Germinal center (tissue), 1 donor: ENCODE measurements around the gene PITPNB.

Experiments
- DNase-seq: peaks from one replicate; pipeline ENCODE4 v3.0.0; 2012; ENCODE audit warnings: mixed read lengths, low spot score

The PITPNB gene

DNA sequence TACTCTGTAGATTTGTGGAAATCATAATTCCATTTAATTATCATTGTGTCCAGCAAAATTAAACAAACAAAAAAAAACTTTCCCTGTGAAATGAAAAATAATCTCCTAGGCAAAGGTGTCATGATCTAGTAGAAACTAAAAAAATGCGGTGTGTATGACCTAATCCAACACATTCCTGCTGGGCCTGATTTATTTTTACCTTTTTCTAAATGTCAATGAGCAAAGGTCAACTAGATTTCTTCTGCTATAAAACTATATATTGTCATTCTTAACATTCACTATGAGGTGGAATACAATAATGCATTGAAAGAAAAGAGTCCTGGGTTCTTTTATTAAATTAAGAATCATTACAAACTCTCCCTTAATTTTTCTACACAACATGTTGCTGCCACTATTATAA lies 60.4 kb downstream of the PITPNB start:
- DNase-seq, result no peak

DNA sequence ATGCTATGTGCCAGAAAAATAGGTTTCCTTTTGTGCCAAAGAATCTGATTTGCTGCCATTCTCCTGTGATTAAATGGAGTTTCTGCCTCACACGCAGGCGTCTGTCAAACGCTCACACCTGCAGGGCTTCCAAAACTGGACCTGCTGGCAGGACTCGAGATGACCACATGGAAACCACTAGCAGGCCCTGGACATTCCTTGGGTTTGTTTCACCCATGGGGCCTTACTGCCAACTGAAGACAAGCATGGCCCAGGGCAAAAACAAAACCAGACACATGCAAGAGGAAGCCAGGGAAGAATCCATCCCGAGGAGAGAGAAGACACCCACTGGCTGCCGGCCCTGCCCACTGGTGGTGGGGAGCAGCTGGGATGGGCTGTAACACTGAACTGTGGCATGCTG lies 61.6 kb downstream of the PITPNB start:
- no peak for DNase-seq

- no peak for DNase-seq
These were observed 62.7 kb downstream of the PITPNB start for GRCh38 chr22:27856386-27856785.

DNA sequence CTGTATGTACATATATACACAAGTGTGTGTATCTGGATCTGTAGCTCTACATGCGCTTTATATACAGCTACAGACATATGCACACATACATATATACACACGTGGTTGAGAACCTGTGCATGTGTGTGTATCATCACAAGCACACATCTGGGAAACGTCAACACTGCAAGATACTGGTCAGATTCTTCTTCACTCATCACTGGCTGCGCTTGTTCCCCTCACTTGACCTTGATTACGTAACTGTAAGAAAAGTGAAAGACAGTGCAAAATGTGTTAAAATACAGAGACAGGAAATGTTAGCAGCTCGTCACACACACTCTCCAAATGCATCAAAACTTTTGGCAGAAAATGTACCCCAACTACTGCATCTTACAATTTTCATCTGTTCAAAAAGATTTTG lies 65.6 kb downstream of the PITPNB start:
- no peak for DNase-seq

DNA sequence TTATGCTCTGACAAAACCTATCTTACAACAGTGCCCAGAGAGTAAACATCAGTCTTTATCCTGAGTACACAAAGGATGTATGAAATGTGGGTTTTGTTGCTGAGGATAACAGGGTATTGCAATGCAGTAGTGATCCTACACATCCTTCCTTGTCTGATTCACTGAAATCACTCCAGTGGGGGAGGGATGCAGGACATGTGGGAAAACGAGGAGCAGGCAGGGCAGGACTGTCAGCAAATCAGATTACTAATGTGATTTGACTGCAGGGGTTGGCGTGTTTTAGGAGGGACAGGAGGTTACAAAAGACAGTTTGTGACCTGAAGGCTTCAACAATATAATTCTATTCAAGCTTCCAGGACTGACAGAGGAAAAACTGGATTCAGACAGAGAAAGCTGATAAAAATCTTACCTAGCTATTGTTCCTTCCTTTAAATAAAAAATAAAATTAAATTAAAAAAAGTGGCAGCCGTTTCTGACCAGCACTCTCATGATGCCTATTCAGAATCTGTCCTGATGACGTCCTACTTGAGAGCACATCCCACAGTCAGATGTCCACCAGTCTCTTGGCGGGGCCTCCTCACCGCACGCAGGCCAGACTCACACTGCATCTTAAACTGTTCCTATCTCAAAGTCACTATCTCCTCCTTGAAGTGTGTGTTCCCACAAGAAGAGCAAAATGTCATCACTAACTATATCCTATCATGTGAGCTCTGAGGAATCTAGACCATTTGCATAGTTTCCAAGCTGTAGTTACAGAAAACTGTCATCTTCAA lies 66.9 kb downstream of the PITPNB start:
- no peak for DNase-seq

DNA sequence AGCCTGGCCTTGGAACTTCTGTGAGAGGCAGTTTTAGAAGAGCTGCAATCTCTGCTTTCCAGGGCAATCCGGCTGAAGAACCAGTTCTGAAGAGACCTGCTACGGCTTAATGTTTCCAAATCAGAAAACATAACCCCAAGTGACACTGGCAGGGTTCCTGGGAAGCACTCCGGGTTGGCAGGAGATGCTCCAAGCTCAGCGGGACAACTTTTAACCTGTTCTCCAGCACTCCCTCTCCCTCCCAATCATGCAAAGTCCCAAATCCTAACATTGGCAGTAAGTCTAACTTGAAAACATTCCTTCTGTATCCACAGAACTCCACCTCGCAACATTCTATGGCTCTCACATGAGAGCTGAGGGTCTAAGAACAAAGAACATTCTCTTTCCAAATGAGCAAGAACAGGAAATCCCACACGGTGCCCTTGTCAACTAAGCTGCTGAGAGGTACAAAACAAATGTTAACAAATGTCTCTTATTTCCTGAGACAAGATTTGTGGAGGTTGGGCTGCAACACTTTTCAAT lies 69.0 kb downstream of the PITPNB start:
- no peak for DNase-seq

- DNase-seq, result no peak
These were observed 71.1 kb downstream of the PITPNB start for GRCh38 chr22:27848005-27848404.

GRCh38 chr22:27846910-27847309 lies 72.1 kb downstream of the PITPNB start:
- no peak for DNase-seq

GRCh38 chr22:27846248-27846757 lies 72.8 kb downstream of the PITPNB start:
- no peak for DNase-seq

DNA sequence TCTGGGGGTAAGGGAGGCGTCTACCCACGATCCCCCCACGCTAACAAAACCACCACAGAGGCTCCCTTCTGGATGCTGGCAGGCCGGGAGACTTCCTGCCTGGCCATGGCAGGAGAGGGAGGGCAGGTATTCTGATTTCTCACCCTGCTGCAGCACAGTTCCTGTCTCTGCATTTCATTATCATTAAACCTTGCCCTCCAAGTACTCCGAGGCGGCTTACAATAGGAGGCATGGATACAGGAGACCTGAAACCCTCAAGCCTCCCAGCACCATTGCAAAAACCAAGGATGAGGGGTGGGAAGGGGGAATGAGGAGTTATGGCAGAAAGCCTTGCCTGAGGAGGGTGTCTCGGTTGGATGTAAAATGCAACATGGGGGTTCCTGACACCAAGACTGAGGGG lies 73.4 kb downstream of the PITPNB start:
- no peak for DNase-seq

DNA sequence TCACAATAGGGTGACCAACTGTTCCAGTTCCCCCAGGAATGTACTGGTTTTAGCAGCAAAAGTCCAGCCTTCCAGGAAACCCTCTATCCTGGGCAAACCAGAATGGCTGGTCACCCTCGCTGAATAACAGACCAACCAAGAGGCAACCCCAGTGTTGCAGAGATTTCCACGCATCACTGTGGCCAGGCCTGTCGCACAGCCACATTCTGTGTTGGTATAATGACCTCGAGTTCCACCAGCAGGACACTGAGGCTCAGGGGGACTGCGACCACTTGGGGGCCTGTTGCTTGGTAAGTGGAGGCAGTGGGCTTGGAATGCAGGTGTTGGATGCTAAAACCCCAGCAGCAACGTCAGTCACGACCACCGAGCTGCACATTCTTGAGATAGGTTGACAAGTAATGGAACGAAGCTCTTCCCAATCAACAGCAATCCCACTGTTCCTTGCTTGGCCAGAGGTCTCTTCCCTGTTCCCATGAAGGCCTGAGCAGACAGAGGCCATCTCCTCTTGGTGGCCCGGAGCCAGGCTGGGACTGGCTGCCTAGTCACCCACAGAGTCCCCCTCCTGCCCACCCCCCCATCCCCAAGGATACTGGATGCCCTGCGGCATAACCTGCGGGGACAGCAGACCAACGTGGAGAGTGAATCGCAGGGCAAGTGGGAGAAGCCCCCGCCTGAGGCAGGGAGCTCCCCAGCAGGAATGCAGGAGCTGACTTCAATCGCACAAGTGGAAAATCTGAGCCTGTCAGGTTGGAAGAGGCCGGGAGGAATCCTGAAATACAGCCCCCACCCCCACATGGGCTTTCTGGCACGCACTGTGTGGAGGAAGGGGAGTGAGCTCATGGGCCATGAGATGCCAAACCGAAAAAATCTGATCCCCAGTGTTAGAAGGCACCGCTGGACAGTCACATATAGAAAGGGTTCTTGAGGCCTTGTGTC lies 74.1 kb downstream of the PITPNB start:
- no peak for DNase-seq

DNA sequence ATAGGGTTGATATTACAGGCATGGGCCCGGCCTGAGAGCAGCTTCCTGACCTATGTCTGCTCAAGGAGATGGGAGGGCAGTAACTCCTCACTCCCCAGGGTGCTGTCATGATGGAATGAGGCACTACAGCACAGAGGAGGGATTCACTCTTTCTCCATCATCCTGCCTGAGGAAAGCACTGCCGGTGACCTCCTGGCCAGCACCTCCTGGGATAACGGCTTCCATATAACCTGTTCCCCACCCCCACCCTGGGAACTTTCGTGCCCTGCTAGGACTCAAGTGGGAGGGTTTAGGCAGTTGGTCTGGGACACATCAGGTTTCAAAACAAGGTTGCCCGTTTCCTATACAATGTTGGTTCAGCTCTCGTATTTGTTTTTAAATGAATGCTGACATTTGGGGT lies 74.8 kb downstream of the PITPNB start:
- DNase-seq, result no peak

- DNase-seq, result no peak
These were observed 75.6 kb downstream of the PITPNB start for GRCh38 chr22:27843441-27843840.

DNA sequence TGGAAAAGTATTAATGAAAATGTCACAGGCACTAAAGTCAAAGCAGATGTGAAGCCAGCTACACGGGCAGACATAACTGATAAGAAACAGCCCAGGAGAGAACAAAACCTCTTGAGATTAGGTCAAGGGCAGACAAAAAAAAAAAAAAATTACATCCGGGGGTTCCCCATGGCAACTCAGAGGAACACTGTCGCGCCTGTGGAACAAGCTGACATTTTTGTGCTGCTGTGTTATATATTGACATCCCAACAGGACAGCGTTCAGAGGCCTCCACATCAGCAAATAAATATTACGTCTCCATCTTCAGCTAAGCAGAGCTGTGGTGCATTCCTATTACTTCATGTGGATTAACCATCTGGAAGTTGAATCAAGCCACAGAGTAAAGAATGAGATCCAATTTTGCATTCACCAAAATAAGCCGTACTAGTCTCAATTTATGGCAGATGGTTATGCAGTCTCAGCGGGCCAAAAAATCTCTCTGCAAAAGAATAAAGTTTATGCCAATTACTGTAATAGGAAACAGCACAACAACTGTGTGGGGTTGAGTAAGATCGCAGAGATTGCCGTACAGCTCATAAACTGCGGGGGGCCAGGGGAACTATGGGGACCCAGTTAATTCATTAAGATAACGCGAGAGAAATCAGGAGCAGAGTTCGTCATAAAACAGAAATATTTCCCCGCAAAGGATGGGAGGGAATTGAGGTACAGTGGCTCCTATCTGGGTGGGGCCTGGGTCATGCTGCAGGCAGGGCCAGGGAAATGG lies 76.2 kb downstream of the PITPNB start:
- DNase-seq, result no peak

DNA sequence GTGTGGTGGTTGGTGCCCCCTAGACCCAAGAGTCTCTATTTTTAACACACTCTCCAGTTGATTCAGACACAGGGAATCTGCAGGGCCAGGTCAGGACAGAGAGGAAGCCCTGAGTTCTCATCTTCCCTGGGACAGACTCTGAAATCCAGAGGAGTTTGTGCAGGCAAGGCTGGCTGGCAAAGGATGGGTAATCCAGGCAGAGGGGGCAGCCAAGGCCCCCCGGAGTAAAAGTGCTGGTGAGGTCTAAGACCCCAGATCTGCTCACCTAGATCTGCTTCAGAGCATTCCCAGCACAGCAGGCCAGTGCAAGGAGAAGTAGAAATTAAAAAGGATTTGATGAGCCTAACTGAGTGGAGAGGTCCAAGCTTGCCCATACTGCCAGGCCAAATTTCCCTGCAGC lies 76.9 kb downstream of the PITPNB start:
- DNase-seq, result no peak

DNA sequence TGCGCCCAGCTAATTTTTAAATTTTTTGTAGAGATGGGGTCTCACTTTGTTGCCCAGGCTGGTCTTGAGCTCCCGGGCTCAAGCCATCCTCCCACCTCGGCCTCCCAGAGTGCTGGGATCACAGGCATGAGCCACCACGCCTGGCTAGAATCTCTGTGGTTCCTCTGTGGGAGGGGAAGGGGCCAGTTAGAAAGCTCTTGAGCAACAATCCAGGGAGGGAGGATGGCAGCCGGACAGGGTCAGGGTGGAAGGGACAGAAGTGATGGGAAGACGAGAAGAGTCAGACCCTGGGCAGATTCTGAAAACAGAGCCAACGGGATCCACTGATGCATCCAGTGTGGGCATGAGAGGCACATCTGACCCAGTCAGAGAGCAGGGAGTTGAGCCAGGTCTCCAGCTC lies 78.6 kb downstream of the PITPNB start:
- no peak for DNase-seq

DNA sequence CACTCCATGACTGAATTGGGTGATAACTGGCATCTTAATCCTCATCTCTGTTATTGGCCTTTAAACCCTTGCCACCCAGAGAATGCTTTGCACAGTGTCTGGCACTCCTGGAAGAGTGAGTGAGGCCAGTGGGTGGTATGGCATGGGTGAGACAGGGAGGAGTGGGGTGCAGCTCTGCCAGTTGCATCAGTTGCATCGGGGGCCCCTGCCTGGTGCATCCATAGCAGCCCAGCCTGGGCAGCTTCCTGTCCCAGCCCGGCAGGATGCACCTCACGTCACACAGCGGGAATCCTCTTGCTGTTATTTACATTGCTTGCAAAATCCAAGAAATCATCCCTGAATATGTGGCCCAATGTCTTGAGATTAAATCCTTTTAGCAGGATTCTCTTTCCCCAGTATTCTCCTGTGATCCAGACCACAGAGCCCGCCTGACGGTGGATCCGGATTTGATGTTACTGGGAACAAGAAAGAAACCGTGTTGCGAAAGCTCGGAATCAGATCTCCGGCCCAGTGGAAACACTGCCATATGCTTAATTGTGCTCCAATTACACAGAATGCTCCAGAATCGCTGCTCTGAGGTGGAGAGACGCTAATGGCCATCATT lies 79.9 kb downstream of the PITPNB start:
- DNase-seq, result no peak

GRCh38 chr22:27836181-27836580 lies 82.9 kb downstream of the PITPNB start:
- no peak for DNase-seq

DNA sequence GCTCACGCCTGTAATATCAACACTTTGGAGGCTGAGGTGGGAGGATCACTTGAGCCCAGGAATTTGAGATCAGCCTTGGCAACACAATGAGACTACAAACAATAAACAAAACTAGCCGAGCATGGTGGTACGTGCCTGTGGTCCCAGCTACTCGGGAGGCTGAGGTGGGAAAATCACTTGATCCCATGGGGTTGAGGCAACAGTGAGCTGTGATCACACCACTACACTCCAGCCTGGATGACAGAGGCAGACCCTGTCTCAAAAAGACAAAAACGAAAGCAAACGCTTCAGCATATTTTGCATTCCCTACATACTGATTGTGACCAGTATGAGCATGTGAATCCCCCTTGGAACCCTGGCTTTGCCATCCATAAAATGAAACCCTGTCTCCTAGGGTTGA lies 83.6 kb downstream of the PITPNB start:
- no peak for DNase-seq

- DNase-seq, result no peak
These were observed 84.5 kb downstream of the PITPNB start for GRCh38 chr22:27834364-27835185.

DNA sequence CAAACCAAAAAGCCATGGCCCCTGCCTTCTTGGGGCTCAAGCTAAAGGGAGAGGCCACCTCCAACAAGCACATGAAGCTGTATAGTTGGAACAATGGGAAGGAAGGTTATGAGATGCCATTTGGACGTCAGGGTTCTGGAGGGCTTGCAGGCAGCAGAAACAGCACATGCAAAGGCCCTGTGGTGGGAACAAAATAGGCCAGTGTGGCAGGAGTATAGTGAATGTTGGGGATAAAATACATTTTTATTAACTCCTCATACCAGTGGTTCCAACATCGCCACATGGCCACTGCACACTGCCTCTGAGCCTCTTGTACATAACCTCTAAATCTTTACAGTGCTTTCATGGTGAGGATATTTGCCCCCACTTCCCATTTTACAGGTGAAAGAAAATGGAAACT lies 85.3 kb downstream of the PITPNB start:
- DNase-seq, result no peak
